Measurements from ENCODE around the gene UBR1.
"Not testable (repeated sequence)": the region's sequence is repeated elsewhere in the genome, so short reads cannot be mapped to it uniquely, and the experiment has no call there.

UBR1 gene

GRCh38 chr15:43105778-43106485 lies at the start of gene UBR1:
Gene UBR1, minus strand, starts transcription at chr15:43106038. Its CDS starts 16 bp downstream, at chr15:43106022.
- DNase-seq = peak; percentile 86

- DNase-seq = no peak
Measured at GRCh38 chr15:43153269-43153668, 47.4 kb upstream of the UBR1 start.

GRCh38 chr15:43151688-43152087 lies 45.9 kb upstream of the UBR1 start:
- DNase-seq = no peak

GRCh38 chr15:43150191-43150929 lies 44.5 kb upstream of the UBR1 start:
- no peak for DNase-seq

GRCh38 chr15:43146184-43146583 lies 40.3 kb upstream of the UBR1 start:
- no peak for DNase-seq

GRCh38 chr15:43144512-43144911 lies 38.7 kb upstream of the UBR1 start:
- no peak for DNase-seq

- DNase-seq = no peak
Measured at GRCh38 chr15:43143203-43143941, 37.5 kb upstream of the UBR1 start.

- DNase-seq = no peak
Measured at GRCh38 chr15:43135351-43135750, 29.5 kb upstream of the UBR1 start.

GRCh38 chr15:43134157-43134635 lies 28.4 kb upstream of the UBR1 start:
- no peak for DNase-seq

GRCh38 chr15:43133430-43134156 lies 27.8 kb upstream of the UBR1 start, which contains the start of gene TMEM62:
Gene TMEM62, plus strand, starts transcription at chr15:43133586. Its CDS starts 217 bp downstream, at chr15:43133803.
- peak; percentile 49 for DNase-seq

- DNase-seq = no peak
Measured at GRCh38 chr15:43132830-43133429, 27.1 kb upstream of the UBR1 start.

GRCh38 chr15:43128980-43129335 lies 23.1 kb upstream of the UBR1 start:
- no peak for DNase-seq

GRCh38 chr15:43128174-43128979 lies 22.5 kb upstream of the UBR1 start:
- not testable (repeated sequence) for DNase-seq

GRCh38 chr15:43127752-43128151 lies 21.9 kb upstream of the UBR1 start:
- no peak for DNase-seq

- DNase-seq = no peak
Measured at GRCh38 chr15:43126356-43126755, 20.5 kb upstream of the UBR1 start.

GRCh38 chr15:43125100-43125661 lies 19.3 kb upstream of the UBR1 start:
- no peak for DNase-seq

- no peak for DNase-seq
Measured at GRCh38 chr15:43121863-43122262, 16.0 kb upstream of the UBR1 start.

GRCh38 chr15:43118829-43119228 lies 13.0 kb upstream of the UBR1 start:
- DNase-seq = no peak

GRCh38 chr15:43118286-43118685 lies 12.4 kb upstream of the UBR1 start:
- DNase-seq = no peak

GRCh38 chr15:43111354-43111753 lies 5.5 kb upstream of the UBR1 start:
- no peak for DNase-seq

GRCh38 chr15:43107751-43108150 lies 1.9 kb upstream of the UBR1 start:
- DNase-seq = no peak
